ENCODE measurements around the gene SYT7.
A peak's percentile ranks its signal among the peaks of the same experiment; 100 is the strongest.
"Not testable (repeated sequence)": the region's sequence is repeated elsewhere in the genome, so short reads cannot be mapped to it uniquely, and the experiment has no call there.

SYT7 gene, protein sequence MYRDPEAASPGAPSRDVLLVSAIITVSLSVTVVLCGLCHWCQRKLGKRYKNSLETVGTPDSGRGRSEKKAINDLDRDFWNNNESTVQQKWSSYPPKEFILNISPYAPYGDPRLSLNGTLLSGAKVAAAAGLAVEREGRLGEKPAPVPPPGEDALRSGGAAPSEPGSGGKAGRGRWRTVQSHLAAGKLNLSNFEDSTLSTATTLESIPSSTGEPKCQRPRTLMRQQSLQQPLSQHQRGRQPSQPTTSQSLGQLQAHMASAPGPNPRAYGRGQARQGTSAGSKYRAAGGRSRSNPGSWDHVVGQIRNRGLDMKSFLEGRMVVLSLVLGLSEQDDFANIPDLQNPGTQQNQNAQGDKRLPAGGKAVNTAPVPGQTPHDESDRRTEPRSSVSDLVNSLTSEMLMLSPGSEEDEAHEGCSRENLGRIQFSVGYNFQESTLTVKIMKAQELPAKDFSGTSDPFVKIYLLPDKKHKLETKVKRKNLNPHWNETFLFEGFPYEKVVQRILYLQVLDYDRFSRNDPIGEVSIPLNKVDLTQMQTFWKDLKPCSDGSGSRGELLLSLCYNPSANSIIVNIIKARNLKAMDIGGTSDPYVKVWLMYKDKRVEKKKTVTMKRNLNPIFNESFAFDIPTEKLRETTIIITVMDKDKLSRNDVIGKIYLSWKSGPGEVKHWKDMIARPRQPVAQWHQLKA

DNA sequence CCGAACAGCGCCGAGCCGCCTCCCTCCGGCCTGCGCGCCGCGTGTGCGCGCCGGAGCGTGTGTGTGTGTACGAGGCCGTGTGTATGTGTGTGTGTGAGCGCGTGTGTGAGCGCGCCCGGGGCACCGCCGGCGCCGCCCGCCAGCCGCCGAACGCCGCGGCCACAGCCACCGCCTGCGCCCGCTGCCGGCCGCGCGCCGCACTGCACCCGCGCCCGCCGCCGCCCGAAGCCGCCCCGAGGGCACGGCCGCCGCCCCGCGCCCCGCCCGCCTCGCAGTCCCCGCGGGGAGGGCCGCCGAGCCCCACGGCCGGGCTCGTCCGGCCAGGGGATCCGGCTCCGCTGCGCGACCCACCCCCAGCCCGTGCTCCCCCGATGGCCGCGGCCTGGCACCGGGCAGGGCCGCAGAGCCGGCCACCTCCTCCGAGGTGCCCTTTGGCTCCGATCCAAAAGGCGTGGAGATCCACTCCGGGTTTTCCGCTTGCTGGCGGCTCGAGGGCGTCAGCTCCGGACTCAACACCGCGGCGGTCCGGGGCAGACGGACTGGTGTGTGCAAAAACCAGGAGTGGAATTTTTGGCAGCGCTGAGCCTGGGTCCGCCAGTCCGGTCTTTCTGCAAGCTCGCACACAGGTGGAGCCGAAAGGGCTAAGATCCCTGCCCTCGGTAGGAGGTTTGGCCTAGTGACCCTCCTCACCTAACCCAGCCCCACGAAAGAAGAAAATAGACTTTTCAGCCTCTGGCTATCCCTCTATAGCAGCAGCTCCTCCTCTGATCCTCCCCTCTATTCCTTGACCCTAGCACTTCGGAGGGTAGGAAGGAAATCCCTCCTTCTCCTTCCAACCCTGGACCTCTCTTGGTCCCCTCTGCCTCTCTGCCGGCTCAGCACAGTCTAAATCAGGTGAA is at the start of gene SYT7:
Gene SYT7 (minus strand): TSS at position 47 of the 899 bp plus-strand sequence. CDS start 256 bp downstream, outside the sequence.
- DNase-seq (ENCODE audit: low spot score), result peak; percentile 100

DNA sequence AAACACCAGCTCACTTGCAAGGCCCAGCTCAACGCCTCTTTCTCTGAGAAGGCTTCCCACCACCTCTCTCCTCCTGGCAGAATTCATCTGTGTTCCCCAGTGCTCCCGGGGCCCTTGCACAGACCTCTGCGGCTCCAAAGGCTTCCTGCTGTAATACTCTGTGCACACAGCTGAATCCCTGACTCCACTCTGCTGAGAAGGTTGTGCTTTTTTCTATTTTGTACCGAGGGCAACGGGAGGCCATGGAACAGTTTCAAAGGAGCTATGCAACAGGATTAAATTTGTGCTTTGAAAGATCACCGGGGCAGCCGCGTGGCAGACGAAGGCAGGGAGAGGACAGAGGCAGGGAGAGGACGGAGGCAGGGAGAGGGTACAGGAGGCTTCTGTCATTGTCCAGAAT is 49.2 kb upstream of the SYT7 start:
- no peak for DNase-seq (ENCODE audit: low spot score)

DNA sequence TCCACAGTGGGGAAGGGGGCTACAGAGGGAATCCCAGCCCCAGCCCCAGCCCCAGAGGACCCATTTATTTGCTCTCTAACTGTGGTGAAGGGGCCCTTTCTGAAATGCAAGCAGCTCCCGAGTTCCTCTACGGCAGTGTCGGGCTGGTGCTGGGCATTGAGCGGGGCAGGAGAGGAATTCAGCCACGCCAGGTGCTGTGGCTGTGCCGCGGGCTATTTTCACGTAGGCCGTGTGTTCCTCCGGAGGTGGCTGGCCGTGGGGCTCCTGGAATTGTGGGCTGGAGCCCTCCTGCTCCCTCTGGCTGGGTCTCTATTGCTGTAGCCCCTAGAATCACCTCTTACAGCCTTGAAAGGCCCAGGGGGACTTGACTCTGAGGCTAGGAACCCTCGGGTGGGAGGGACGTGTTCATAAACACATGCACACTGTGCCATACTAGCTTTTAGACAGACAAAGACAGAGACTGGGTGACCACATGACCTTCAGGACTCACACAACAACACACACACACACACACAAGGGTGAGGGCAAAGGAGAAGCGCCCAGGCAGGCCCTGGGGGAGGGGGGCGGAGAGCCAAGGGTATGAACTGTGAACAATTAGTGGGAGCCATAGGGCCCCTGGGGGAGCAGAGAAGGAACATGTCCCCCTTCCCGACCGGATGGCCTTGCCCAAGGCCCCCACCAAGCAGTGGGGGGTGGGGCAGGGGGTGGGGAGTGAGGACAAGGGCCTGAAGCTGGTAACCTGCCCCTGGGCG is 48.4 kb upstream of the SYT7 start:
- DNase-seq (ENCODE audit: low spot score), result no peak

DNA sequence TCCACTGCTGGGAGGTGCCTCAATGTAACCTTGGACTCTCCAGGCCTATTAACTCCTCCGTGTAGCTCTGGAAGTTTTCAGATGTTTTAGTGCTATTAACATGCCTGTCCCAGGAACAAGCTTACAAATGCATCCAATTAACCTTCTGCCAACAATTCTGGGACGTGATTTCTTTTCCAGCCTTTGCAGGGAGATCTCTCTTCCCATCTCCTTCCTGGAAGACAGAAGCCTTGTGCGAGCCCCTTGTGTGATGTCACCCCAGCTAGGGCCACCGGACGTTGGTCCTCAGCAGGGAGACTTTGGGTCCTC is 47.7 kb upstream of the SYT7 start:
- no peak for DNase-seq (ENCODE audit: low spot score)

DNA sequence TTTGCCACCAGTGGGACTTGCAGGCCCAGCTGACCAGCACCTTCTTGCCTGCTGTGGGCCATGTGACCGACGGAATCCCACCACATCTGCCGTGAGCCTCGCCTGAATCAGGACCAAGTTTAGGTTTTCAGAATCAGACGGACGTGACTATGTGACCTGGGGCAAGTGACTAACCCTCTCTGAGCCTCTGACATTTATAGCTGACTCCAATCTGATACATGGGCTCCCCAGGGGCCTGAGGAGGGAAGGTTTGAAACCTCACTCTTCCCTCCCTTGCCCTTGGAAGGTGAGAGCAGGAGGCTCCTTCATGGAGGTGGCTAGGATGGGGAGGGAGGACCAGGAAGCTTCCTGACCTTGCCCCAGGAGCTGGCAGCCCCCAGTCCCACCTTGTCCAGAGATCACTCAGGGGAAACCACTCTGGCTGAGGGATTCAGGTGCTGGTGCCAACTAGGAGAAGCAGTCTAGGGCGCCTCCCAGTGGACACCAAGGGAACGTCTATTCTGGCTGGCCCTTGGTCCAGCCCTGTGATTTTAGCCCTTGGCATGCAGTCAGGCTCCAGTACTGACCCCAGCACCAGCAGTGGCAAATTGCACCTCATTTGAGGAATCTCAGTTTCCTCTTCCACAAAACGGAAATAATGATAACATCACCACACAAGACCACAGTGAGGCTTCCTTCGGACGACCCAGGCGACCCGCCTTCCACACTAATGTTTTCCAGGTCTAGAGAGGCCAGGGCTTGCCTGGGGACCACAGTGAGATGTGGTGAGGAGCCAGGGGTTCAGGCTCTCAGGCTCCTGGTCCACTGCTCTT is 47.2 kb upstream of the SYT7 start:
- peak; percentile 92 for DNase-seq (ENCODE audit: low spot score)

DNA sequence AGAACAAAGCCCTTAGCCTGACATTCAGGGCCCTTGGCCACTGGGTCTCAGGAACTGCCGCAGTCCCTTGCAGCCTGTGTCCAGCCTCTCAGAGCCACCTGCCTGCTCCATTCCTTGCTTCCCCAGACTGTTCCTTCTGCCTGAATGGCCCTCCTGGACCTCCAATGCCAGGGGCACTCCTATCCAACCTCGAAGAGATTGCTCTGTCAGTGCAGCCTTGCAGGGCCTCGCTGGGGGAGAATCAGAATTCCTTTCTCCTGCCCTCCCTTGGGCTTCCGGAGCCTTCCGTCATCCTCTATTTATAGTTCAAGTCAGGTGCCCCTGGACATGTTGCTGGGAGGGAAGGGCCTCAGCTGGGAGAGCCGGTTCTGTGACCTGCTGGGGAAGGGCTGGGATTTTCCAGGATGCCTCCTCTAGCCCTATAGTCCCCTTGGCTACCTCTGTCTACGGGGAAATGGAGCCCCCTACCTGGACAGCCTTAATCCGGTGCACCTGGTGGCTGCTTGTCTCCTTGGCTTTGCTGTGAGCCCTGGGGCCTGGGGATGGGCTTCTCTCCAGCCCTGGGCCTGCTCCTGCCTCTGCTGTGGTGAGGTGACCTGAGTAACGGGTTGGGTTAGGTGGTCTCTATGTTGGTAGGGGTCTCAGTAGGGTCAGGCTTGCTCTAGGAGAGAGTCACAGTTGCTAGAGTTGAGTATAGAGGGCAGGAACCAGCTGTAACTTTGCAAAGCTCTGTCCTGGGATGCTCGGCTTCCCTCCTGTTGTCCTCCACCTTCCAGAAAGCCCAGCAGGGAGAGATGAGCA is 45.9 kb upstream of the SYT7 start:
- DNase-seq (ENCODE audit: low spot score), result no peak

DNA sequence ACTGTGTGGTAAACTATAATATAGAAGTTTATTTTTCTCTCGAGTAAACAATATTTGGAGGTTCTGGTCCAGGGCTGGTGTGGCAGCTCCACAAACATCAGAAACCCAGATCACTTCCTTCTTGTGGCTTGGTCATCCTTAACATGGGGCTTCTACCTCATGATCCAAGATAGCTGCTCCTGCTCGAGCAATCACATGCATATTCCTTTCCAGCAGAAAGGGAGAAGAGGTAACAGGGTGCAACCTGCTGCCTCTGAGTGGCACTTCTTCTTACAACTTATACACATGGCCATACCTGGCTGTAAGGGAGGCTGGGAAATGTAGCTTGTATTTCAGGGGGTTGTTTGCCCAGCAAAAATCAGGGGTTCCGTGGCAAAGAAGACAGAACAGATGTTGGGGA is 44.6 kb upstream of the SYT7 start:
- DNase-seq (ENCODE audit: low spot score), result no peak

DNA sequence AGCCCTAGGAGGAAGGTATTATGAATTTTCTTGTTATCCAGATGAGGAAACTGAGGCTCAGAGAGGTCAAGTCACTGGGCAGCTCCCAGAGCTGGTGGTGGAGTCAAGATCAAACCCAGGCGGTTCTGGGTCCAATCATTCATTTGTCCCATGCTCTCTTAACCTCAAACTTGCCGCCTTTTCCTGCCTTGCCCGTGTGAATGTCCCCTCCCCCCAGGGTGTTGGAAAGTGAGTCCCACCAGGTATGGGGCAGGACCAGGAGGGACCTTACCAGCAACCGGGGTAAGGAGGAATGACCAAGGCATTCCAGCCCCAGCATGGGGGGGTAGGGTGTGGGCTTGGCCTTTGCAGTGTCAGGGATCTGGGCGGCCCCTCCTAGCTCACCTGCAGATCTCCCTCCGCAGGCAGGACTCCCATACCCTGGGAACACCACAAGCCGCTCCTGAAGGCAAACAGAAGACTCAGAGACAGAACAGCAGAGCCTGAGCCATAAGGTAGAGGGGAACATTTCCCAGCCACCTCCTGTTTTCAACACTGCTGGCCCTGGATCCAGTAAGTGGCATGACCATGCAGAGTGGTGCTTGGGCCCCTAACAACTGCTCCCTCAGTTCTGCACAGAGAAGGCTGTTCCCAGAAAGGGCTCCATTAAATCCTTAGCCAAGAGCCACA is 41.2 kb upstream of the SYT7 start:
- no peak for DNase-seq (ENCODE audit: low spot score)

DNA sequence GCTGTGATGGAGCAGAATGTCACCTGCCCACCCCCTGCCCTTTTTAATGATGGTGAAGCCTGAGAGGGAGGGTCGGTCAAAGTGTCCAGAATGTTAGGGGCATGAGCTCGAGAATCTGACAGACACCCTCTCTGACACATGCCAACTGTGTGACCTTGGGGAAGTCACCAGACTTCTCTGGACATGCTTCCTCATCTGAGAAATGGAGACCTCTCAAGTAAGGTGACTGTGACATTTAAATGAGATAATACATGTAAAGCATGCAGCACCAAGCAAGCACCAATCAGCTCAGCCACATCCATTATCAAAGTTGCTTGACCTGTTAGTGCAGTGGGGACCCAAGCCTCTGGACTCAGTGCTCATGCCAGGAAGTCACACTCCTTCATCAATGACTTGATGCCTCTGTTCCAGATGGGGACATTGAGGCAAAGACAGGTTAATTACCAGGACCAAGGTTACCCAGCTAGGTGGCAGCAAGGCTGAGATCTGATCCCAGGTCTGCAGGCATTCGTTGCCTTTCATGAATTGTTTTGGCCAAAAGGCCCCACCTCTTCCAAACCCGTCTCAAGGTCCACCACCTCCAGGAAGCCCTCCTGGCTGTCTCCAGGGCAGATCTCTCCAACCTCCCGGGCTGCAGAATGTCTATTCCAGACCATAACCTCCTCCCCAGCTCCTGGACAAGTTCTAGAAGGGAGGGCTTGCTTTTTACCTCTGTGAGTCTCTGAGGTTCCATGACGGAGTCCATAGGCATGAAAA is 38.8 kb upstream of the SYT7 start:
- DNase-seq (ENCODE audit: low spot score), result no peak

DNA sequence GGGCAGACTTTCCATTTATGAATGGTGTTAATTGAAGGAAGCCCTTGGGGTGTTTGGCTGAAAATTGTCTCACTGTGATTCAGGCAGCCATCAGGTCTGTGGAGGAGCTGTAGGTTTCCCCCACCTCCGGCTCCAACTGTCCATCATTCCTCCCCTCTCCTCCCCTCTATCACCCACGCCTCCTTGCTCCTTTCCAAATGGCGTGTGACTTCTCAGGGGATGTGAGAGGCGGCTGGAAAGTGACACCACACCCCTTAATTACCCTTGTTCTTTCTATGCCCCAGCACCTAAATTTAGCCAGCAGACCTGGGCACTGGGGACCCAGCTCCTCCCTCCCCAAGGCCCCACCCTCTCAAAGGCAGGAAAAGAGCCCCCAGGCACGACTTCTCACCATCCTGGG is 38.1 kb upstream of the SYT7 start:
- DNase-seq (ENCODE audit: low spot score), result no peak

DNA sequence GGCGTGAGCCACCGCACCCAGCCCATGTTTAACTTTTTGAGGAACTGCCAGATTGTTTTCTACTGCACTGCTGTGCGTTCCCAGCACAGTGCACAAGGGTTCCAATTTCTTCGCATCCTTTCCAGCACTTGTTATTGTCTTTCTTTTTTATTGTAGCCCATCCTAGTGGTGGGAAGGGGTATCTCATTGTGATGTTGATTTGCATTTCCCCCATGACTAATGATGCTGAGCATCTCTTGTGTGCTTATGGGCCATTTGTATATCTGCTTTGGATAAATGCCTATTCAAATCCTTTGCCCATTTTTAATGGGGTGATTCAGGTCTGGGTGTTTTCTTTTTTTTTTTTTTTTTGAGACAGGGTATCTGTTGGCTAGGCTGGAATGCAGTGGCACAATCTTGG is 36.6 kb upstream of the SYT7 start:
- no peak for DNase-seq (ENCODE audit: low spot score)

DNA sequence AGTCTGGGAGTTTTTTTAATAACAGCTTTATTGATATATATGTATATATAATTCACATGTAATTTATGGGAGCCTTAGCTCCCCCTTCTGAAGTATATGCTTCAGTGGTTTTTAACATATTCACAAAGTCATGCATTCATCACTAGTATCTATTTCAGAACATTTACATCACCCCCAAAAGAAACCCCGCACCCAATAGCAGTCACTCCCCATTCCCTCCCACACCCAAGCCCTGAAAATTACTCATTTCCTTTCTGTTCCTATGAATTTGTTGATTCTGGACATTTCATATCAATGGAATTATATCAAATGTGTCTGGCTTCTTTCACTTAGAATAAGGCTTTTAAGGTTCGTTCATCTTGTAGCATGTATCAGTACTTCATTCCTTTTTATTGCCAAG is 35.6 kb upstream of the SYT7 start:
- no peak for DNase-seq (ENCODE audit: low spot score)

DNA sequence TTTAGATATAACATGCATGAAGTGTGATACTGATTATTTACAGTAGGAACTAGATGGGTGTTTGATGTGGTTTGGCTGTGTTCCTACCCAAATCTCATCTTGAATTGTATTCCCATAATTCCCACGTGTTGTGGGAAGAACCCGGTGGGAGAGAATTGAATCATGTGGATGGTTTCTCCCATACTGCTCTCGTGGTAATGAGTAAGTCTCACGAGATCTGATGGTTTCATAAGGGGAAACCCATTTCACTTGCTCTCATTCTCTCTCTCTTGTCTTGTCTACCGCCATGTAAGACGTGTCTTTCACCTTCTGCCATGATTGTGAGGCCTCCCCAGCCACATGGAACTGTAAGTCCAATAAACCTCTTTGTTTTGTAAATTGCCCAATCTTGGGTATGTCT is 33.9 kb upstream of the SYT7 start:
- not testable (repeated sequence) for DNase-seq (ENCODE audit: low spot score)

DNA sequence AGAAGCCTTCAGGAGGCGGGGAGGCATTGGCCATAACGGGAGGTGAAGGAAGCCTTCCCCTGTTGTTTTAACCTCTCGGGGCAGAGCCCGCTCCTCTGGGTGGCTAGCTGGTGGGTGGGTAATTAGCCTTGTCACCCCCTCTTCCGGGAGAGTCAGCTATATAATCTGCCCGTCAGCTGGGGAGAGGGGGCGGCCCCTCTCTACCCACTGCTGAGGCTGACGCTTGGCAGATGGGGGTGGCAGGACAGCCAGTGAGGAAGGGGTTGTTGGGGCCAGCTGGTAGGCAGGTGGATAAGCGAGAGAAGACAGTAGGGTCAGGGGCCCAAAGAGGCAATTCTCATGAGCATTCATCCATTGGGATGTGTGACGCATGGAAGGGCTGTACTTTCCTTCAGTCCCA is 33.0 kb upstream of the SYT7 start:
- DNase-seq (ENCODE audit: low spot score), result no peak

DNA sequence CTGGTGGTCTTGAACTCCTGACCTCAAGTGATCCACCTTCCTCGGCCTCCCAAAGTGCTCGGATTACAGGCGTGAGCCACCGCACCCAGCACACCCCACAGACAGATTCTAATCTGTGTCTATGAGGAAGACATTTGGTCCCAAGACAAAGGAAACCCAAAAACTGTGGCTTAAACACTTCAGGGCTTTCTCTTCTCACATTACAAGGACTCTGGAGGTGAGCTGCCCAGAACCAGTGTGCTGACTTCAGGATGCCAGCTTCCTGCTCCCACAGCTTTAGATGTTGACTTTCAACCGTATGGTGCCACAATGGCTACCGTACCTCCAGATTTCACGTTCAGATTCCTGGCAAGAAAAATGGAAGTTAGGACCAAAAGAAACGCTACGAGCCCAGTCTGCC is 32.2 kb upstream of the SYT7 start:
- no peak for DNase-seq (ENCODE audit: low spot score)

DNA sequence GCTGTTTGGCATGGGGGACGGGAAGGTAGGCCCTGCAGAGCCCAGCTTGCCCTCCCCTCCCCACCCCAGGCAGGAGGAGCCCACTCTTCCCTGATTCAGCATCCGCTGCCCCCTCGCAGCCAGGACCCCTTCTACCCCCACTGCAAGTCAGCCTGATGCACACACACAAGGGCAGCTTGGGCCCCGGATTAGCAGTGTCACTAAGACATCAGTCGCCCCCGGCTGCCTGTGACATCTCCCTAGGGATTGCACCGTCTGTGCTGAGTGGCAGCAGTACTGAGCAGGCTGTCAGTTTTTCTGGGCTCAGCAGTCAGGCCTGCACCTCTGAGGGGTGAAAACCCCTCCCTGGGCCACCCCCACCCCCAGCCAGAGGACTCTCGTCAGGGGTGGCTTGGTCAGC is 30.4 kb upstream of the SYT7 start:
- DNase-seq (ENCODE audit: low spot score), result no peak

DNA sequence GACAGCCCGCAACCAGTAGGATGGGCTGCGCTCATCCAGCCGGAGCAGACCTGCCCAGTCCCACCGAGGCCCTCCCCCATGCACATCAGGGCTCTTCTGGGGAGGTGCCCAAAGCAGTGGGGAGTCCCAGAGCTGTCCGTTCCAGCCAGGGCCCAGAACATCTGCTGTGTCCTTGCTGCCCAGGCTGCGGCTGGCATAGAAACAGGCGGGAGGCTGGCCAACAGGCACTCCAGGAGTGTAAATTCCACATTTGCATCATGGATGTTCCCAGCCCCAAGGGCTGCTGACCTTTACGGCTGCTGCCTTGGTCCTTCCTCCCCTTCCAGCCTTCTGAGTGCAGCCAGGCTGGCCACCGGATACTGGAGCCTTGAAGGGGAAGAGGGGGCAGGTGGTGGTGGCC is 30.0 kb upstream of the SYT7 start:
- no peak for DNase-seq (ENCODE audit: low spot score)

DNA sequence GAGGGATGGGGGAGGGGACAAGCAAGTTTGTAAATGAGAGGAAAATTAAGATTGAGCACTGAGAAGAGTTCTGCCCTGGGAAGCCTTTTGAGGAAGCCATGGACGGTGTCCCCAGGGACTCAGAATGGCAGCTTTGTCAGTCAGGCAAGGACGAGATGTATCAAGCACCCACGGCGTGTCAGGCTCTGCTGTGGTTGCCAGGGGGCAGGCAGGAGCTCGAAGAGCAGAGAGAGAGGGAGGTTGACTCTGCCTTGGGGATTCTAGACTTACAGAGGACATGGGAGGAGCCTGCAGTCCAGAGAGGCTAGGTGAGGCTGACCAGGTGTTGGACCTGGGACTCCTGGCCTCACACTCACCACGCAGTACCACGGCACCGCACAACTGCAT is 29.1 kb upstream of the SYT7 start:
- DNase-seq (ENCODE audit: low spot score), result peak; percentile 71
